Stimulated activated CD4-positive, alpha-beta T cell treated with anti-CD3 and anti-CD28 coated beads, Interleukin-15, amount 100 ng/mL, for 24 hours (primary cell): ENCODE measurements around the gene OSBPL2.

ENCODE experiments used
- DNase-seq: peaks from one replicate; pipeline ENCODE4 v3.0.0-alpha.2; 2020

The OSBPL2 gene

DNA sequence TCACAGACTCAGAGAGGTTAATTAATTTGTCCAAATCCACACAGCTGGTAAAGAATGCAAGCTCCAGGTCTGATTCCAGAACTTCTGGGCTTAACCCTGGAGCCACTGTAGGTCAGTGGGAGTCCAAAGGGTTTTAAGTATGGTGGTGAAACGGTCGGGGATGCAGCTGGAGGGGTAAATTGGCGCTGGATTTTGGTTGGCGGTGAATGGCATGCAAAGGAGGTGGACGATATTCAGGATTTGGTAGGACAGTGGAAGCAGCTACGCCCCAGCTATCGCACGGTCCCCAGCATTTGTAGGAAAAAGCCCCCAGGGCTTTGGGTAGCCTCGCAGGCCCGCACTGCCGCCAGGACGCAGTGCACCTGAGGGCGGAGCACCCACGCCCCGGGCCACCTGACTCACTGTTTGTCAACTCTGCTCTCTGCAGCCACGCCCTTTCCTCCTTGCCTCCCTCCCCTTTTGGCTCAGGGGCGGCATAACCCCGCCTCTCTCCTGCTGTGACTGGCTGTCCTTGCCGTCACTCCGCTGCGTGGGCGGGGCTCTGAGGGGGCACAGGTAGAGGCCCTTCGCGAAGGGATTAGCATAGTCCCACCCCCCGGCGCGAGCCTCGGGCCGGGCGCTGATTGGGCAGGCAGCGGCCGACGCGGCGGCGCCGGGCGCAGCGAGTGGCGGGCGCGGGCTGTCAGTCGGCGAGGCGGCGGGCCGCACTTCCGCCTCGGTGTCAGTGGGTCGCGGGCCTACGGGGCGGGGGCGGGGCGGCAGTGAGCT, at the start of gene OSBPL2:
OSBPL2 (plus strand) TSS at position 721 of the 768 bp plus-strand sequence. CDS start 17,664 bp downstream, outside the sequence.
- DNase-seq = peak; percentile 100

DNA sequence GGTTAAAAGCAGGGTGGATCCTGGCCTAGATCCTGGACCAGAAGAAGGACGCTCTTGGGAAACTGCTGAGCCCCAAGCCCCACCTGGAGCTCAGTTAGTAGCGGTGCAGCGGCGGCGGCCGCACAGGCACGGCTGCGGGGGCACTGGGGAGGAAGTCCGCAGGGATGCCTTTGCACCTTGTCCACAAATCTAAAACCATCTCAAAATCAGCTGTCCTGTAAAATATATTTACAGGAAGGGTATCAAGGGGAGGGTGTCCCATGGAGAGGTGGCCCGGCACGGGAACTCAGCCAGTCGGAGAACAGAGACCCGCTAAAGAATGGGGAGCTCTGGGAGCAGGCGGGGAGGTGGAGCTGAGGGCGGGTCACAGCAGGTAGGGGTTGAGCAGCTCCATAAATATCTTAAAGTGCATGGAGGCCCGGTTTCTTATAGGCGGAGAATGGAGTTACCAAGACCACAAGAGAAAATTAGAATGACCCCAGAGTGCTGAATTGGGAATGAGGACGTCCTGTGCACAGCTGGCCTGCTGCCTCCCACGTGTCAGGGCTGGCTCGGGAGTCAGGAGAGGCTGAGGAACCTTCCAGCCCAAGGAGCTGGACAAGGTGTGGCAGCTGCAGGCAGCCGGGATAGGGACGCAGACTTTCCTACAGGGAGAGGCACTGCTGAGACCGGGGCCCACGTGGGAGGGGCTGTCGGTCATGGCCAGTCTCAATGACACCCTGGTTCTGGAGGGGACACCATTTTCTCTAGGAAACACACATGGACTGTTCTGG, 47.5 kb upstream of the OSBPL2 start:
- DNase-seq = no peak

DNA sequence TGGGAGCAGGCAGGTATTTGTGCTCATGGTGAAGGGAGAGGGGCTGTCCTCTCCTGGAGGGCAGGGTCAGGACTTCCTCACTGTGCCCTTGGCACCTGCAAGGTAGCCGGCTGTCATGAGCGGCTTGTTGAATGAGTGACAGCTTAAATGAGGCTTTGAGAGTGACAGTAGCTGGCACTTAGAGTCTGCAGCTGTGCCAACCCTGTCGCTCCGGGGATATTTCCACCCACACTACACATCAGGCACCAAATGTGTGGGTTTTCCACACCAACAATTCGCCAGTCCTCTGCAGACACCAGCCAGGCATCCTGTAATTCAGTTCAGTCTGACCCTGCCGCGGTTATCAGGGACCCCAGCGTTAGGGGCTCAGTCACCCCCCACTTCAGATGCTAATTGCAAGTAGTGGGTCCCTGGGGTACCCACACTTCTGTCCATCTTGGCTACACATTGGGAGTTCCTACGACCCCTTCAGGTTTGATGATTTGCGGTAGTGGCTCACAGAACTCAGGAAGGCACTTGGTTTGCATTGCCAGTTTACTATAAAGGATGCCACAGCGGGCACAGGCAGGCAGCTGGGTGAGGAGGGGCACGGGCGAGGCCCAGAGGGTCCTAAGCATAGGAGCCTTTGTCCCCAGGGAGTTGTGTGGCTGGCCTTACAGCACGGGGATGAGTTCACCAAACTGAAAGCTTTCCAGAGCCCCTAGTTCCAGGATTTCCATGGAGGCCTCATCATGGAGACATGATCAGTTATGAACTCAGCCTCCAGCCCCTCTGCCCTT, 46.4 kb upstream of the OSBPL2 start:
- no peak for DNase-seq

DNA sequence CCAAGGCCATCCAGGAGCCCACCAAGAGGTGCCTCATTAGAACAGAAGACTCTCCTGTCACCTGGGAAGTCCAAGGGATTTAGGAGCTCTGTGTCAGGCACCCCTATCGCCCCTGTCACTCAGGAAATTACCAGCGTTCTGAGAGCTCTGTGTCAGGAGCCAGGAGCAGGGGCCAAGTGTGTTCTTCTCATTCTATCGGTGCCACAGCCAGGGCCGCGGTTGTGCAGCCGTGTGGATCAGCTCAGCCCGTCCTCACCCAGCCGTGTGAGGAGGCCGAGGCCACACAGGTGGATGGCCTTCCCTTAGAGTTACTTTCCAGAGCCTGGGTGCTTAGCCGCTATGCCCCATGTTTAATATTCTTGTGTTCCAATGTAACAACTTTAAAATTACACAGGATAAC, 45.7 kb upstream of the OSBPL2 start:
- no peak for DNase-seq

DNA sequence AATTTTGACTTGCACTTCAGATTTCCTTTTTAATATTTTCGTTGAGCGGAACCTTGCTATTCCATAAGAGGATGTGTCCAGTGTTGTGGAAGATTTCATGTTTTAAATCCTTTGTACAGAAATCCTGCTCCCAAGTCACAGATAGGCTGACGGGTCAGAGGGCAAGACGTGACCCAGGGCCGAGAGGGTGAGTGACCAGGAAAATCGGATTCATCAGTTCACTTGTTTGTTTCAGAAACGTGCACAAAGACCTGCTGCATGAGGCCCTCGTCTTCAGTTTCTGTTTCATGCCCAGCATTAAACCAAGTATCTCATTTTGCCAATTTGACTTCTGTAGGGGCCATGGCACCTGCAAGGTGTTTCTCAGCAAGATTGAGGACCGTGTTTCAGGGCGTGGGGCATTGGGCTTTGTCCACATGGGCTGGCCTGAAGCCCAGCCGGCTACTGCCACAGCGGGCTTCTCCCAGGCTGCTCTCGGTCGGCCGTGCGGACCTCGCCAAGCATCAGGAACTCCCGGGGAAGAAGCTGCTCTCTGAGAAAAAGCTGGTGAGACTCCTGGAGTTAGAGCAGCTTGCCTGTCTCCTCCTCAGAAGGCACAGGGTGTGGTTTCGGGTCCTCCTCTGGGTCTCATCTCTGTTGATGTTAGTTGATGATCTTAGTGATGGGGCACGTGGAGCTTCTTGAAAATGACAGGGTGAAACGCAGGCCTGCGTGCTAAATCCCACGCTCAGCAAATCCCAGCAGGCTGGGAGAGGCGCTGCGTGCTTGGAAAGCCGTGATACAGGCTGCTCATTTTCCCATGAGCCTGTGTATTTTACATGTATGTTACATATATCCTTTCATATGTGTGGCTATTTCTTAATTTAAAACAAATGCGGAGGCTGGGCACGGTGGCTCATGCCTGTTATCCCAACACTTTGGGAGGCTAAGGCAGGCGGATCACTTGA, 45.0 kb upstream of the OSBPL2 start:
- no peak for DNase-seq

DNA sequence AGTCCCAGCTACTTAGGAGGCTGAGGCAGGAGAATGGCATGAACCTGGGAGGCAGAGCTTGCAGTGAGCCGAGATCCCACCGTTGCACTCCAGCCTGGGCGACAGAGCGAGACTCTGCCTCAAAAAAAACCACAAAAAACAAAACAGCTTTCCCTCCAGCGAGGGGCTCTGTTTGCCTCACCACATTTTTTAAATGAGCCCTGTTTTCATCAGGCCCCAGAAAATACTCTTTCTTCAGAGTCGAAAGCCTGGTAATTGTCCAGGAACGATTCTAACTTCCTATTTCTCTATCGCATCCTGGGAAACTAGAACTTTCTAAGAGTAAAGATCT, 43.3 kb upstream of the OSBPL2 start:
- no peak for DNase-seq

DNA sequence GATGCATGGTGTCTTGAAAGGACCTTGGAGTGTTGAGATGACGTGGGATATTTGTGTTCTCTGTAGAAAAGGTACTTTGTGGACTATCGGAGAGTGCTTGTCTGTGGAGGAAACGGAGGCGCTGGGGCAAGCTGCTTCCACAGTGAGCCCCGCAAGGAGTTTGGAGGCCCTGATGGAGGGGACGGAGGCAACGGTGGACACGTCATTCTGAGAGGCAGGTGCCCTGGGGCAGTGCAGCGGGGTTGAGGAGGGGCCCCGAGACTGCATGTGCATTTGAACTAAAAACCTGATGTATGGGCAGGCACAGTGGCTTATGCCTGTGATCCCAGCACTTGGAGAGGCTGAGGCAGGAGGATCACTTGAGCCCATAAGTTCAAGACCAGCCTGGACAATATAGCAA, 42.6 kb upstream of the OSBPL2 start:
- DNase-seq = no peak

DNA sequence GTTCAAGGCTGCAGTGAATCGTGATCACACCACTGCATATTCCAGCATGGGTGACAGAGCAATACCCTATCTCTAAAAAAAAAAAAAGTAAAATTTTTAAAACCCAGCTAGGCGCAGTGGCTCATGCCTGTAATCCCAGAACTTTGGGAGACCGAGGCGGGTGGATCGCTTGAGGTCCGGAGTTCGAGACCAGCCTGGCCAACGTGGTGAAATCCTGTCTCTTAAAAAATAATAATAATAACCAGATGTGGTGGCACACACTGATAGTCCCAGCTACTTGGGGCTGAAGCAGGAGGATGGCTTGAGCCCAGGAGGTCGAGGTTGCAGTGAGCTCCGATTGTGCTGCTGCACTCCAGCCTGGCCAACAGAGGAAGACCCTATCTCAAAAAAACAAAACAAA, 42.0 kb upstream of the OSBPL2 start:
- no peak for DNase-seq

DNA sequence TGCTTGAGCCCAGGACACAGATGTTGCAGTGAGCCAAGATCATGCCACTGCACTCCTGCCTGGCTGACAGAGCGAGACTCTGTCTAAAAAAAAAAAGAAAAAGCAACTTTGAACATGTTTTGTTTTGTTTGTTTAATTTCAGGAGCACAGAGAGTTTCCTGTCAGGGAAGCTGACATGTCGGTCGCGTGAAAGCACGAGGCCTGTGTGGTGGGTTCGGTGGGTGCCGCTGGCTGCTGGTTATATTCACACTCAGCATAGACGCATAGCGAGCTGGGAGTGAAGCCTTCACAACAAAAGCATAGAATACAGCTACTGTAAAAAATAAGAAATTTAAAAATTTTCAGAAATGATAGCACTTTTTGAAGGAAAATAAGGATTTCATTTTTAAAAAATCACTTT, 41.0 kb upstream of the OSBPL2 start:
- no peak for DNase-seq

DNA sequence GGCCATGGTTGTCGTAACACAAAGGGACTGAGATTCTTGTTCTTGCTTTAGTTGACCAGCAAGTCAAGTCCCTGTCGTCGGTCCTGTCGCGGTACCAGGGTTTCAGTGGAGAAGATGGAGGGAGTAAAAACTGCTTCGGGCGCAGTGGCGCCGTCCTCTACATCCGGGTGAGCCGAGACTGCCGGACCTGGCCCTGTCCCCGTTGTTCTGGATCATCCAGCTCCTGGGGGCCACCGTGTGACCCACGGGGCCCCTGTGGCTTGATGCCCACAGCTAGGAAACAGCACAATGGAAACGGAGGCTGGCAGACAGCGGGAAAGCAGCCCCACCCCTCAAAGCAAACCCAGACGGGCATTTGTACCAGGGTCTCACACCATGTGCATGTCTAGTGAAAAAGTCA, 40.5 kb upstream of the OSBPL2 start:
- no peak for DNase-seq

DNA sequence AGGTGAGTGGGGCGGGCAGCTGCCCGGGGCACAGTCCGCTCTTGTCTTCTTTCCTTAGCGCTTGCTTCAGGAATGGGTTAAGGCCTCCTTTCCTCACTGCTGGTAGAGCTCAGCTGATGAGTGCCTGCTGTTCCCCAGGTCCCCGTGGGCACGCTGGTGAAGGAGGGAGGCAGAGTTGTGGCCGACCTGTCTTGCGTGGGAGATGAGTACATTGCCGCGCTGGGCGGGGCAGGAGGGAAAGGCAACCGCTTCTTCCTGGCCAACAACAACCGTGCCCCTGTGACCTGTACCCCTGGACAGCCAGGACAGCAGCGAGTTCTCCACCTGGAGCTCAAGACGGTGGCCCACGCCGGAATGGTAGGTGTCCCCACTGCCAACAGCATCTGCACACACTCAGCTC, 39.8 kb upstream of the OSBPL2 start:
- no peak for DNase-seq

DNA sequence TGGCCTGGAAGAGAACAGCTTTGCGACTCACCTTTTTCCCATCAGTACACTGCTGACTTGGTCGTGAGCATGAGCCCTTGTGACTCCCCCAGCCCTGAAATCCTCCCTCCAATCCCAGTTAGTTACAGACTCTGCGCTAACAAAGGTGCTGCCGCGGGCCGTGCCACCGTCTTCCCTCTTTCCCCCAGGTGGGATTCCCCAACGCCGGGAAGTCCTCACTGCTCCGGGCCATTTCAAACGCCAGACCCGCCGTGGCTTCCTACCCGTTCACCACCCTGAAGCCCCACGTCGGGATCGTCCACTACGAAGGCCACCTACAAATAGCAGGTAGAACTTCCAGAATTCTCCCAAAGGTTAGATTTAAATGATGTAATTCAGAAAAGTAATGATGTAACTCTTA, 39.4 kb upstream of the OSBPL2 start:
- no peak for DNase-seq

DNA sequence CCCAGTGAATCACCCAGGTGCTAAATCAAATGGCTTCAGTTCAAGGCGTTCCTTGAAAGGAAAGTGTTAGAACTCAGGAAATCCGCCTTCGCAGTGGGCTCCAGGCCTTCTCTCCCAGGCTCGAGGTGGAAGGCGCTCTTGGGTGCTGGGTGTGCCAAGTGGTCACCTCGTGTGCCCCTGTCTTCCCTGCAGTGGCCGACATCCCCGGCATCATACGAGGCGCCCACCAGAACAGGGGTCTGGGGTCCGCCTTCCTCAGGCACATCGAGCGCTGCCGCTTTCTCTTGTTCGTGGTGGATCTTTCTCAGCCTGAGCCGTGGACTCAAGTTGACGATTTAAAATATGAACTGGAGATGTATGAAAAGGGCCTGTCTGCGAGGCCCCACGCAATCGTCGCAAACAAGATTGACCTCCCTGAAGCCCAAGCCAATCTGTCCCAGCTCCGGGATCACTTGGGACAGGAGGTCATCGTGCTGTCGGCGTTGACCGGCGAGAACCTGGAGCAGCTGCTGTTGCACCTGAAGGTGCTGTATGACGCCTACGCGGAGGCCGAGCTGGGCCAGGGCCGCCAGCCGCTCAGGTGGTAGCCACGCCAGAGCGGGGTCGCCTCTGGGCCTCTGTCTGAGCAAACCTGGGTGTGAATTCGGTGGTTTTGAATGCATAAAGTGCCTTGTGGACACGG, 37.7 kb upstream of the OSBPL2 start:
- DNase-seq = no peak

DNA sequence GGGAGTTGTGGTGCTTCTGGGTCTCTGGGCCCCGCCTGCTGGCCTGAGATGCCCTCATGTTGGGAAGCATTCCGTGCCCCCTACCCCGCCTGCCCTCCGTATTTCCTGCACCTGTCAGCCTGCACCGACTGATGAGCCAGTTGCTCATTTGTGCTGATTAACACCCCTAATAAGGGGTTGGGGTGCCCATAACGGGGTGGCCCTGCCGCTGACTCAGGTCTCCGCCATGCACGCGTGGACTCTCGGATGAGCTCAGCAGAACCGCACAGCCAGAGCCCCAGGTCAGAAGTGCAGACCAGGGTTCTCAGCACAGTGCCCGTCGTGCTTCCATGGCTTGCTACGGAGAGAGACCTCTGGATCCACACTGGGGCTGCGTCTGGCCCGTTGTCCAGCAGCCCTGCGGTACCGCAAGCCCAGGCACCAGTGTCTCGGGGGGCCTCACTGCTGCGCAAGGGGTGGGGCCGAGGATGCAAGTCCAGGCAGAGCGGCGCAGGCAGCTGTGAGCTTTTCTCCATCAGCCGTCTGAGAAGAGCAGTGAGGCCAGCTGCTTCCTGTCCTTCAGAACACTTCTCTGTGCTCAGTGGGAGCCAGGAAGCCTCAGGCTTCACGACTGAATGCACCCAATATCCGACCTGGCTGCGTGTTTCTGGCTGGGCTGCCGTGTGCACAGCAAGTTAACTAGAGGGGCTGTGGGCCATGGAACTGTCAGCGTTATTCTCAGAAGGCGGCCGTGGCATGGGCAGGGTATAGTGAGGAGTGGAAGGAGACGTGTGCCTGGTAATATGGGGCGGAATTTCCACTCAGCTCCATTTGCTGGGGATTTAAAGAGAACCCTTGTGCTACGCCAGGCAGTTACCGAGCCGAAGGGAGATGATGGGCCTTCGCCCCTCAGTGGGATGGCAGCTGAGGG, 36.9 kb upstream of the OSBPL2 start:
- no peak for DNase-seq

DNA sequence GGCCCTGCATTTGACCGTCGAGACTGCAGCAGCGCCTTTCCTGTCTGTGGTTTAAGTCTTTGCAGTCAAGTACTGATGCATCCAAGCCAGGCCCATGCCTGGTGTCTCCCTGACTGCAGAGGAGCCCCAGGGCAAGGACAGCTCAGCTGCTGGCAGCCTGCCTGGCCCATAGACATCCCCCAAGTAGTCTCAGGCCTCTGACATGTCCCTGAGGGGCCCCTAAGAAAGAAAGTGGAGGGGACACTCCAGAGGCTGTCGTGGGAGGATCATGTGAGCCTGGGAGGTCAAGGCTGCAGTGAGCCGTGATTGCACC, 36.3 kb upstream of the OSBPL2 start:
- no peak for DNase-seq

DNA sequence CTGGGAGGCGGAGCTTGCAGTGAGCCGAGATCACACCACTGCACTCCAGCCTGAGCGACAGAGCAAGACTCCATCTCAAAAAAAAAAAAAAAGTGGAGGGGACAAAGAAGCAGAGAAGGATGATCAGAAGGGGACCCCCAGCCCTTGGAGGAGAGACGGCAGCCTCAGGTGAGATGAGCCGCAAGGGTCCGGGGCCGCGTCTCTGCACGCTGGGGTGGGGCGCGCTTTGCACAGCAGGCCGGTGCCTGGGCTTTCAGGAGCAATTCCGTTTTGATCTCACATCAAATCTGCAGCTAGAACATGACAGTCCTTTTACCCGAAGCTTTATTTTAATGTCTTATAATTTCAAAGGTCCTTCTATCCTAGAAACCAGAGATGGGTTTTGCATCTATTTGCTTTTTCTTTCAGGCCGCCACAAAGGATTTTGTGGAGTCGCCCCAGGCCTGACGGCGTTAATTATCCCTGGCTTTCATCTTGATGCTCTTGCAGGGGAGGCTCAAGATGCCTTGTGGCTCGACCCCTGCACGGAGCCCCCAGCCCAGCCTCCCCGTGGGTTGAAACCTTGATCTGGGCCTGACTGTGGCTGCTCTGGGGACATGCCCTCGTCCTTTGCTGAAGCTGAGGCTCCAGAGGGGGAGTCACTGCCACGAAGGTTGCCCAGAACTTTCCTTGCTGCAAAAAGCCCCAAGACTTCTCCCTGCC, 35.5 kb upstream of the OSBPL2 start:
- DNase-seq = no peak

DNA sequence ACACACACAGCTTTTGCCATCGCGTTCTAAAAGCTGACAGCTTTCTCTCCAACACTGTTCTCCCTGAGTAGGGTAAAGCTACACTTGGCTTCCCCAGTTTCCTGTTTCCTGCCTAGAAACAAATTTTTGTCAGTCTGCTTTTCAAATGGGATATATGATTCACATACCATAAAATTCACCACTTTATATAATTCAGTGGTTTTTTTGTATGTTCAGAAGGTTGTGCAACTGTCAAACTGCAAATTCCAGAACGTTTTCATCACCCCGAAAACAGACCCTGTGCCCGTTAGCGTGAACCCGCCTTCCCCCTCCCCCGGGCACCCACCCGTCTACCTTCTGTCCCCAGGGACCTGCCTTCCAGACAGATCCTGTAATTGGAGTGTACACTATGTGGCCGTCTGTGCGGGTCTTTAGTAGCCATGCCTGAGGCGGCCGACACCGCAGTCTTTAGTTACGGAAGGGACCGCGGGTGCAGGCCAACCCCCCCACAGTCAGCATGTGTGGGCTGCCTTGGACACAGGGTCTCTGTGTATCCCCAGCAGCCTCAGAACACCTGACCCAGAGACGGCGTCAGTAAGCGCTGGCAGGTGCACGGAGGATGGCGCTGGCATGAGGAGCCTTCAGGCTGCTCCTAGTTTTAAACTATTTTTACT, 34.8 kb upstream of the OSBPL2 start:
- no peak for DNase-seq

DNA sequence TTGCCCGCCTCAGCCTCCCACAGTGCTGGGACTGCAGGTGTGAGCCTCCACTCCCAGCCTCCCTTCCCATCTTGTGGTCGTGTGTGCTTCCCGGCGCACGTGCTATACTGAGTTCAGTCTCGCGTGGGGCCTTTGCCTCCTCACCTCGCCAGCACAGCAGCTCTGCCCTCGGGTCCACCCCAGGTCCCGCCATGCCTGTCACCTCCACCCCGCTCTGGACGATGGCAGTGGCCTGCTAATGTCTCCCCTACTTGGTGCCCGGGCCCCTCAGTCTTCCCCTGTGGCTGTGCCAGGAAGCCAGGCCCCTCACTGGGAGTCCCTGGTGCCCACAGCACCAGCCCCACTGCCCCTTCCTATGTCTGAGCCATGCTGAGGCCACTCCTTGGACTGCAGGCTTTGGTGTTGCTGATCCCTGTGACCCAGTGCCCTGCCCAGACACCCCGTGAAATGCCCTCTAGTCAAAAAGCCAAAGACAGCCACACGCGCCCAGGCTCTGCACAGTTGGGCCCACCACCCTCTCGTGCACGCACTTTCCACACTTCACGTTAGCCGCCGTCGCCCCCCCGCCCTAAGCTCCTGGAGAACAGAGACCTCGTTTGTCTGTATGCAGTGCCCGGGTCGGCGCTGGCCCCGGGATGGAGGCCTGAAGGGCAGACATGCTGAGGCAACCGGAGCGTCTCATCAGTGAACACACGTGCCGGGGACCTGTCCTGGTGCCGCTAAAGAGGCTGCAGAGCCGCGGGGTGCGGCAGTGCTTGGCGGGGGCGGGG, 32.5 kb upstream of the OSBPL2 start:
- DNase-seq = no peak

DNA sequence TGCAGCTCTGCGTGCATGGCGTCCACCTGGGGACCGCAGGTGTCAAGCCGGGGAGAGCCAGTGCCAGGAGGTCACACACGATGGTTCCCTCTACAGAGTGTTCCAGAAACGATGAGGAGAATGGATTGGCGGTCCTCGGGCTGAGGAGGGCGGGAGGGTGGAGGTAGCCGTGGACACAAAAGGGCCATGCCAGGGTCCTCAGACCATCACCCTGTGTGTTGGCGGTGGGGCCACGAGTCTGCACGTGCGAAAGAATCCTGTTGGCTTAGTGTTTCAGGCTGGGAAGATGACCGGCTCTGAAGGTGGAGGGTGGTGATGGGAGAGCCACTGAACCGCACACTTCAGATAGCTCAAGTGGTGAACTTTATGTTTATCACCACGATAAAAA, 31.9 kb upstream of the OSBPL2 start:
- no peak for DNase-seq
